Islet precursor cell (in vitro differentiated cells): ENCODE results near the gene NME1.
A peak's percentile ranks its signal among the peaks of the same experiment; 100 is the strongest.
"Not testable (repeated sequence)": the region's sequence is repeated elsewhere in the genome, so short reads cannot be mapped to it uniquely, and the experiment has no call there.

Experiments
- DNase-seq: peaks from one replicate; pipeline ENCODE4 v3.0.0-alpha.2; 2018

Gene NME1

DNA sequence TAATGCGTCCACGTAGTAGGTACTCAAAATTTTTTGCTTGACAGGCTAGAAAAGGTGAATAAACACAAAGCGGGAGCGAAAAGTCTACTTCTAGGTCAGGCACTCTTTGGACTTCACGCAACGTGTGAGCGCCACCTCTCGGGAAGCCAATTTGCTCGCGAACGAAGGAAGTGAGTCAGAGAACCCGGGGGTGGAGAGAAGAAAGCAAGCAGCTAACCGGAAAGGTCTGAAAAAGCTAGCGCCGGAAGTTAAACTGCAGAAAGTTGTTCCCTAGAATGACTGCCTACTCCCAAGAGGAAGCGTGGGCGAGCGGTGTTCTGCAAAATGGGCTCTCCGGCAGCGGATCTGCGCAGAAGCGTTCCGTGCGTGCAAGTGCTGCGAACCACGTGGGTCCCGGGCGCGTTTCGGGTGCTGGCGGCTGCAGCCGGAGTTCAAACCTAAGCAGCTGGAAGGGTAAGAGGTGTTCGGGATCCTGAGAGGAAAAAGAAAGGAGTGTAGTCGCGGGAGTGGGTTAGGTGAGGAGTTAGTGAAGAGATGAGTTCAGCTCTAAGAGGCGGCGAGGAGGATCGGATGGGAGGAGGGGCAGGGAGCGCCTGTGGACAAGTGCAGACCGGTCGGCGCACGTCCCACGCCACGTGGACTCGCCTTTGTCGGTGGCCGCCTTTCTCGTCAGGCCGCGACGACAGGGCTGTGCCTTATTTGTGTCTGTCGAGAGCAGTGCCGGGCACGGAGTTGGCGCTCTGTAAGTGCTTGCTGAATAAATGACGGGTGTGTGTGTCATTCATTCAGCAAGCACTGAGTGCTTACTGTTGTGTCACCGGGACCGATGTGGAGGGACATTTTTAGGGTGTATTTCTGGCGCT is at the start of gene NME1:
Gene NME1, plus strand, starts transcription at position 350 of the 863 bp plus-strand sequence. CDS start 2,096 bp downstream, outside the sequence.
- DNase-seq, result peak; percentile 100

DNA sequence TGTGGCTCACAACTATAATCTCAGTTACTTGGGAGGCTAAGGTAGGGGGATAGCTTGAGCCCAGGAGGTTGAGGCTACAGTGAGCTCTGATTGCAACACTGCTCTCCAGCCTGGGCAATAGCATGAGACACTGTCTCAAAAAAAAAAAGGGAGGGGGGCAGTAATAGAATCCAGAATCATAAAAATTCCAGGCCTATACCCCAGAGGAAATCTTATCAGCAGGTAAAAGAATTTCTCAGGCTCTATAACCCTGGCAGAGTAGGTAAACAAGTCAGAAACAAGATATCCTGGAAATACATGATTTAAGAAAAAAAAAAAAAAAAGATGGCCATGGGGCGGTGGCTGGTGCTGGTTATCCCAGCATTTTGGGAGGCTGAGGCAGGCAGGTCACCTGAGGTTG is 45.6 kb upstream of the NME1 start:
- peak; percentile 3 for DNase-seq

DNA sequence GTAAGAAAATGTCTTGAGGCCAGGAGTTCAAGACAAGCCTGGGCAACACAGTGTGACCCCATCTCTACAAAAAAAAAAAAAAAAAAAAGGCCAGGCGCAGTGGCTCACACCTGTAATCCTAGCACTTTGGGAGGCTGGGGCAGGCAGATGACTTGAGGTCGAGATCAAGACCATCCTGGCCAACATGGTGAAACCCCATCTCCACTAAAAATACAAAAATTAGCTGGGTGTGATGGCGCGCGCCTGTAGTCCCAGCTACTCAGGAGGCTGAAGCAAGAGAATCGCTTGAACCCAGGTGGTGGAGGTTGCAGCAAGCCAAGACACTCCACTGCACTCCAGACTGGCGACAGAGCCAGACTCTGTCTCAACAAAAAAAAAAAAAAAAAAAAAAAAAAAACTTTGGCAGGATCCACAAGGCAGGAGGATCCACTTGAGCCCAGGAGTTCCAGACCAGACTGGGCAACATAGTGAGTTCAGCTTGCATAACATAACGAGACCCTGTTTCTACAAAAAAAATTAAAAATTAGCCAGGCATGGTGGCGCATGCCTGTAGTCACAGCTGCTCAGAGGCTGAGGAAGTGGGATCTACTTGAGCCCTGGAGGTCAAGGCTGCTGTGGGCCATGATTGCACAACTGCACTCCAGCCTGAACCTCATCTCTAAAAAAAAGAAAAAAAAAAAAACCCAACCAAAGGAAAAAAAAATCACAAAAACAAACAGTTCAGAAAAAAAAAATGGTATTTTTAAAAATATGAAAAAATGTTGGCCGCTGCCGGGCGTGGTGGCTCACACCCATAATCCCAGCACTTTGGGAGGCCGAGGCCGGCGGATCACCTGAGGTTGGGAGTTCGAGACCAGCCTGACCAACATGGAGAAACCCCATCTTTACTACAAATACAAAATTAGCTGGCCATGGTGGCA is 40.8 kb upstream of the NME1 start:
- DNase-seq, result not testable (repeated sequence)

DNA sequence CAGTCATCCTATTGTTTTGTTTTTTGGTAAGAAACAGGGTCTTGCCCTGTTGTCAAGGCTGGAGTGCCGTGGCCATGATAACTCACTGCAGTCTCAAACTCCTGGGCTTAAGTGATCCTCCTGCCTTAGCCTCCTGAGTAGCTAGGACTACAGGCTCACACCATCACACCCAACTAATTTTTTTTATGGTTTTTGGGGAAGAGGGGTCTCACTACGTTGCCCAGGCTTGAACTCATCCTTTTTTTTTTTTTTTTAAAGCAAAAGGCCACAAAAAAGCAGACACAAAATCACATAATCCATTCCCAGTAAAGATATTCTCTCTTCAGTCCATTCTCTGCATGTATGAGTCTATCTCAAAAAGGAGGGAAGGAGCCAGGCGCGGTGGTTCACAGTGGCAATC is 38.2 kb upstream of the NME1 start:
- no peak for DNase-seq

GRCh38 chr17:51118330-51119195 is 34.8 kb upstream of the NME1 start:
- DNase-seq, result no peak

GRCh38 chr17:51119415-51120356 is 33.7 kb upstream of the NME1 start:
- DNase-seq, result peak; percentile 83

DNA sequence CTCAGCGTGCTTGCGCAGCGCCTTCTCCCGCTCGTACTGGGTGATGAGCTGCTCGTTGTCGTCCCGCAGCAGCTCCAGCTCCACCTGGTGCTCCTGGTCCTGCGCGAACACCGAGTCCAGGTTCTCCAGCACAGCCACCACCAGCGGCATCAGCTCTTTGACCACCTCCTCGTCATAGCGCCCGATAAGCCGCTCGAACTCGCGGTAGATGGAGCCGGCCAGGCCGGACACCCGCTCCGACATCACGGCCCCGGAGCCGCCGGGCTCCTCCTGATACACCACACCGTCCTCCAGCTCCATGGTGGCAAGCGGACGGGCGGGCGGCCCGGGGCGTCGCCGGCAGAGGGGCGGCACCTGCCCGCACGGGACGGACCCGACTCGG is 33.0 kb upstream of the NME1 start:
- peak; percentile 87 for DNase-seq

- peak; percentile 99 for DNase-seq
Measured at GRCh38 chr17:51120739-51121619, 32.4 kb upstream of the NME1 start, which contains the start of gene SPAG9. SPAG9 (minus strand) TSS chr17:51120868; CDS start chr17:51120656, 212 bp downstream.

DNA sequence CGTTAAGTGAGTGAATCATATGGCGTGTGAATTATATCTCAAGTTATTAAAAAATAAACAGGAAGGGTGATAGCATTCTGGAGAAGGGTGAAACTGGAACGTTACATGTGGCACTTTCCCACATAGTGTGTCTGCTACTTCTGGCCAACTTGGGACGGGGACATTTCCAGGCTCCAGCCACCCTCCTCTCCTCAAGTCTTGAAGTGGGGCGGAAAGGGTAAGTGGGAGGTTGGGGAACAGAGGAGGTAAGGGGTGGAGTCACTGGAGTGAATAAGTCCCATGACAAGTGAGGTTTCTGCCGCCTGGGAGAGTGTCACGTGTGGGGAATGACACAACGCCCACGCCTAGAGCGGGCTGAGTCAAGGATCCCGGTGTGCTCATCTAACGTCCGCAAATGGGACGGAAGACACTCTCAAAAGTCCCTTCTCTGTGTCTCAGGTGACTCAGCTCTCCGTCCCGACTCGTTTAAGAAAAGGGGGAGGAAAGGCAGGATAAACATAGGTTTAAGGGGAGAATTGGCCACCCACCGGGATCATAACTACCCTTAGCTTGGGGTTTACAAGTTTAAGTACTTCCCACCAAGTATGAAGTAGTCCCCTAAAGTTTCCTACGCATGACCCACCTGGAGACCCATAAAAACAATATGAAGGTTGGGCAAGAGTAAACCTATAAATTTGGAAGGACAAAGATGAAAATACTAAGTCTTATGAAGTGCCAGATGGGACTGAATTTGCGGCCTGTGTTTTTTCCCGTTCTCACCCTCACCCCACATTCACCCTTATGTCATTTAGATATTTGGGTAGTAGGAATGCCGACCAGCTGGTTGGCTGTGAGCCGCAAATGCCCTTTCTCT is 31.5 kb upstream of the NME1 start:
- peak; percentile 98 for DNase-seq

DNA sequence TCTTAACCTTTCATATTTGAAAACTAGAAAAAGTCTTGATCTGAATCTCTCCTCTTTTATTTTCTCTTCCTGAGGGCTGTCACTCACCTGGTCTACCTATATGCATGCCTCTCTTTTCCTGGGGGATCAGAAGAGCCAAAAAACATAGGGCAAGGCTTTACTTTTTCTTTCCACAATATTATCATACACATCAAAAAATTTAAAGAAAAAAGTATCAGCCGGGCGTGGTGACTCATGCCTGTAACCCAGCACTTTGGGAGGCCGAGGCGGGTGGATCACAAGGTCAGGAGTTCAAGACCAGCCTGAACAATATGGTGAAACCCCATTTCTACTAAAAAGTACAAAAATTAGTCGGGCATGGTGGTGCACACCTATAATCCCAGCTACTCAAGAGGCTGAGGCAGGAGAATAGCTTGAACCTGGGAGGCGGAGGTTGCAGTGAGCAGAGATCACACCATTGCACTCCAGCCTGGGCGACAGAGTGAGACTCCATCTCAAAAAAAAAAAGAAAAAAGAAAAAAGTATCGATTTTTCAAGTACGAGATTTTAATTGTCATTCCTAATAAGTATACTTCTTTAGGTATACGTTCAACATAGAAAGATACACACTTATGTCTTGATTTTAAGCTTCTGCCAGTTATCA is 30.8 kb upstream of the NME1 start:
- not testable (repeated sequence) for DNase-seq

GRCh38 chr17:51124640-51125503 is 28.5 kb upstream of the NME1 start:
- DNase-seq, result no peak

DNA sequence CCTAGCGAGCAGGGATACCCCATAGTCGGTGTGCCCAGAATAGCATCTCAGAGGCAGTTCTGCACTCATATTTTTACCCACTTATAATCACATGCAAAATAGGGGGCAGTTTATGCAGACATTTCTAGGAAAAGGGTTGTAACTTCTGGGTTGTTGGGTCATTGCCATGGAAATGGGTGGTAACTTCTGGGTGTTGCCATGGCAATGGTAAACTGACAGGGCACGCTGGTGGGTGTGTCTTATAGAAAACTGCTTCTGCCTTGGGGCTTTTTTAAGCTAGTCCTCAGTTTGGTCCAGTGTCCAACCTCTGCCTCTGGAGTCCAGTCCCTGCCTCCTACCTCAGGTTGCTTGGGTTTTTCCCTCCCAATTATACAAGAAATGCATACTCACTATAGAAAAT is 25.3 kb upstream of the NME1 start:
- no peak for DNase-seq

DNA sequence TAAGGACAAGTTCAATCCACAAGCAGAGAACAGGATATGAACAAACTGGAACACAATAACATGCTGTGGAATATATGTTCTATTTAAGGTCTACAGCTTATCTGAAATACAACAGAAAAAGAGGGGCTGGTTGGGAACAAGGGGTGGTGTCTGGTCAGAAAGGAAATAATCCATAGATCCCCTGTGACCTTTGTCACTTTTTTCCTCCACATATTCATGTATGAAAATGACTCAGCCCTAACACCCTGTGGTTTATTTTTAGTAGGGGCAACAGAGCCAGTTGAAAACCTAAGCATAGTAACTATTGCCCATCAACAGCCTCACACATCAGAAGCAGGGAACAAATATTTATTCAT is 20.4 kb upstream of the NME1 start:
- no peak for DNase-seq

DNA sequence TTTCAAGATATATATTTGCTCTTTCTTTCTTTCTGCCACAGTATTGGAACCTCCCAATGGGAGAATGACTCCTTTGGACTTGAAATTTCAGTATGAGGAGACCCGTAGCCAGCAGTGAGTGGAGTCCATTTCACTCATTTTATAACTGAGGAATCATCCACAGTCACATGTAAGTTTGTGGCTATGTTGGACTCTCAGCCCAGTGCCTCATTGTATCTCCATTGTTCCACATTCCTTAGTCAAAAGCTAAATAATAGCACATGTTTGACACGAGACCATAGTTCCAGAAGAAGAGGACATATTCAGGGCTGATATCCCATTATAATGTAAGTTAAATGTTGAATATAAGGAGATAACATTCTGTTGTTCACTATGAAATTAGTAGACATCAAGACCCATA is 20.0 kb upstream of the NME1 start:
- DNase-seq, result no peak

DNA sequence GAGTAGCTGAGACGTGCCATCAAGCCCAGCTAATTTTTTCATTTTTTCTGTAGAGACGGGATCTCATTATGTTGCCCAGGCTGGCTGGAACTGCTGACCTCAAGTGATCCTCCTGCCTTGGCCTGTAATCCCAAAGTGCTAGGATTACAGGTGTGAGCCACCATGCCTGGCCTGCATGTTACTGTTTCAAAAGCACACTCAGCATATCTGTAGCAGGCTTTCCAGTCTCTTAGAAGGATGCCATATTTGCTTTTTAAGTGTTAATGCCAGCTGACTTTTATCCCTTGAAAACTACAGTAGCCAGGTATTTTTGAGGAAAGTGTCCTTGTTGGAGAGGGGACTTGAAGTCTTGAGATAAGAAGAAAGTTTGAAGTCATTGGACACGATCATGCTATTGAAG is 17.4 kb upstream of the NME1 start:
- no peak for DNase-seq

DNA sequence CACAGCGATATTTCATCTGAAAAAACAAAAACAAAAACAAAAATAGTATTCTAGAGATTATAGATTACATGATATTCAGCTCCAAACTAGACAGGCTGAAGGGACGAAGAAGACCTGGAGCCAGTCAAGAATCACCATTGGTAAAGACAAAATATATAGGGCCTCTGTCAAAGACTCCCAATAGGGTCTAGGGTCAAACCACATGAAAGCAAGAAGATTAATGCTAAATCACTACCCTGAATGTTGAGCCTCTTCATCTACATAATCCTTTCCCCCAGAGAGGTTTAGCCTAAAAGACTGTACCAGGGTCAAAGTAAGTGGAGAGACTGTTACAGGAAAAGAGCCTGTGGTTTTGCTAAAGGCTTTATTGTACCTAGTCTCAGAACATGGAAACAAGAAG is 10.8 kb upstream of the NME1 start:
- no peak for DNase-seq

- DNase-seq, result no peak
Measured at GRCh38 chr17:51144266-51145022, 8.9 kb upstream of the NME1 start.
